HUDEP-2 (cell line): ENCODE results near the gene TRAF5.

Experiments used
- DNase-seq, 76 experiments: peaks; one replicate each; lab custom pipeline; 2025; ENCODE audit not compliant: unreplicated experiment in 76 of 76; lab: John Stamatoyannopoulos, UW

TRAF5 gene

GRCh38 chr1:211416246-211416627, 89.6 kb downstream of the TRAF5 start:
- DNase-seq: peak in 24 of 76 experiments; percentile 1 to 29 (median 11)

GRCh38 chr1:211416628-211417323, 90.1 kb downstream of the TRAF5 start:
- DNase-seq: peak in 38 of 76 experiments; percentile 2 to 52 (median 16)

GRCh38 chr1:211420389-211420788, 93.8 kb downstream of the TRAF5 start:
- no peak for DNase-seq

GRCh38 chr1:211420845-211421454, 94.3 kb downstream of the TRAF5 start:
- DNase-seq: no peak

GRCh38 chr1:211424018-211424417, 97.4 kb downstream of the TRAF5 start:
- no peak for DNase-seq
